Fibroblast of pulmonary artery (primary cell): ENCODE results near the gene PDGFB.

Experiments used
- DNase-seq: peaks from one replicate; pipeline ENCODE4 v3.0.0-alpha.2; 2010; ENCODE audit warnings: low read depth
- H3K4me3 ChIP-seq: replicated peaks from 2 replicates; pipeline ENCODE4 v1.5.1; 2011; ENCODE audit warnings: low read depth, mild to moderate bottlenecking, control low read depth, low read length, moderate library complexity
- TF ChIP-seq, protein P1 (sequence below): IDR thresholded peaks from 2 replicates; pipeline ENCODE4 v1.5.1; 2011; ENCODE audit warnings: mild to moderate bottlenecking, control low read depth, low read length, inconsistent platforms; ENCODE audit errors: missing control alignments

The PDGFB gene

DNA sequence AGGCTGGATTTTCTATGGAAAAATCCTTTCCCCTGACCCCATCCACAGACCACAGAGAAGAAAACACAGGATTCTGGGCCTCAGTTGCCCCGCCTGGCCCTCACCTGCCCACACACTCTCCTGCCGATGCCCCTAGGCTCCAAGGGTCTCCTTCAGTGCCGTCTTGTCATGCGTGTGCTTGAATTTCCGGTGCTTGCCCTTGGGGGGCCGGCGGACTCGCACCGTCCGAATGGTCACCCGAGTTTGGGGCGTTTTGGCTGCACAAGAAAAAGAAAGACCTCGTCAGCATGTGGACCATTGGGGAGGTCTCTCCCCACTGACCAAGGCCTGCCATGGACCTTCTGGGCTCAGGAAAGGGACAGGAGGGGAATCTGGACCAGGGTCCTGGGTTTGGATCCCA lies 19.2 kb downstream of the PDGFB start:
- TF ChIP-seq, protein P1, sequence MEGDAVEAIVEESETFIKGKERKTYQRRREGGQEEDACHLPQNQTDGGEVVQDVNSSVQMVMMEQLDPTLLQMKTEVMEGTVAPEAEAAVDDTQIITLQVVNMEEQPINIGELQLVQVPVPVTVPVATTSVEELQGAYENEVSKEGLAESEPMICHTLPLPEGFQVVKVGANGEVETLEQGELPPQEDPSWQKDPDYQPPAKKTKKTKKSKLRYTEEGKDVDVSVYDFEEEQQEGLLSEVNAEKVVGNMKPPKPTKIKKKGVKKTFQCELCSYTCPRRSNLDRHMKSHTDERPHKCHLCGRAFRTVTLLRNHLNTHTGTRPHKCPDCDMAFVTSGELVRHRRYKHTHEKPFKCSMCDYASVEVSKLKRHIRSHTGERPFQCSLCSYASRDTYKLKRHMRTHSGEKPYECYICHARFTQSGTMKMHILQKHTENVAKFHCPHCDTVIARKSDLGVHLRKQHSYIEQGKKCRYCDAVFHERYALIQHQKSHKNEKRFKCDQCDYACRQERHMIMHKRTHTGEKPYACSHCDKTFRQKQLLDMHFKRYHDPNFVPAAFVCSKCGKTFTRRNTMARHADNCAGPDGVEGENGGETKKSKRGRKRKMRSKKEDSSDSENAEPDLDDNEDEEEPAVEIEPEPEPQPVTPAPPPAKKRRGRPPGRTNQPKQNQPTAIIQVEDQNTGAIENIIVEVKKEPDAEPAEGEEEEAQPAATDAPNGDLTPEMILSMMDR = no peak
- DNase-seq = no peak
- H3K4me3 ChIP-seq = no peak overlapping the region

- H3K4me3 ChIP-seq = no peak overlapping the region
- TF ChIP-seq, protein P1 = no peak
- DNase-seq = no peak
These were observed 20.2 kb downstream of the PDGFB start for GRCh38 chr22:39224550-39224949.

DNA sequence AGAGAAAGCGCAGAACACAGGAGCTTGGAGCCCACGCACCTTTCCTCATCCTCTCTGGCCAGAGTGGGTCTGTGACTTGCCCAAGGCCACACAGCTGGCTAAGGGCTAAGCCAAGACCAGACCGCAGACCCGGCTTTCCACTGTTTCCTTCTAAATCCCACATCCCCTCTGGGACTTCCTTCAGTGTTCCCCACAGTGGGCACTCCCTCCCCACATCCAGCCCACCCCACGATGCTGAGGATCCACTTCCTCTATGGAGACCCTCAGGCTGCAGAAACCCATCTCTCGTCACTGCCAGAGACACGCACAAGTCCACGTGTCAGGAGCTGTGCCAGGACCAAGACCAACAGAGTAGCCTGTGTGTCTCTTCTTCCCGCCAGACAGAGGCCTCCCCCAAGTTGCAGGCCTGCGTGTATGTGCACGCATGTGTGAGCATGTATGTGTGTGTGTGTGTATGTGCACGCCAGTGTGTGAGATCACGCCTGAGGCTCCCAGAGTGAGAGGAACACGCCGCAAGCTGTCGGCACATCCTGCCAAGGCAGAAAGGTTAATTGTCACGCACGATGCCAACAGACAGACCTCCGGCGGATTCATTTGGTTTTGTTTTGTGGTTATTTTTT lies 21.6 kb downstream of the PDGFB start:
- TF ChIP-seq, protein P1 = no peak
- no peak overlapping the region for H3K4me3 ChIP-seq
- DNase-seq = no peak

- no peak overlapping the region for H3K4me3 ChIP-seq
- DNase-seq = no peak
- TF ChIP-seq, protein P1 = no peak
These were observed 22.6 kb downstream of the PDGFB start for GRCh38 chr22:39221999-39222686.

DNA sequence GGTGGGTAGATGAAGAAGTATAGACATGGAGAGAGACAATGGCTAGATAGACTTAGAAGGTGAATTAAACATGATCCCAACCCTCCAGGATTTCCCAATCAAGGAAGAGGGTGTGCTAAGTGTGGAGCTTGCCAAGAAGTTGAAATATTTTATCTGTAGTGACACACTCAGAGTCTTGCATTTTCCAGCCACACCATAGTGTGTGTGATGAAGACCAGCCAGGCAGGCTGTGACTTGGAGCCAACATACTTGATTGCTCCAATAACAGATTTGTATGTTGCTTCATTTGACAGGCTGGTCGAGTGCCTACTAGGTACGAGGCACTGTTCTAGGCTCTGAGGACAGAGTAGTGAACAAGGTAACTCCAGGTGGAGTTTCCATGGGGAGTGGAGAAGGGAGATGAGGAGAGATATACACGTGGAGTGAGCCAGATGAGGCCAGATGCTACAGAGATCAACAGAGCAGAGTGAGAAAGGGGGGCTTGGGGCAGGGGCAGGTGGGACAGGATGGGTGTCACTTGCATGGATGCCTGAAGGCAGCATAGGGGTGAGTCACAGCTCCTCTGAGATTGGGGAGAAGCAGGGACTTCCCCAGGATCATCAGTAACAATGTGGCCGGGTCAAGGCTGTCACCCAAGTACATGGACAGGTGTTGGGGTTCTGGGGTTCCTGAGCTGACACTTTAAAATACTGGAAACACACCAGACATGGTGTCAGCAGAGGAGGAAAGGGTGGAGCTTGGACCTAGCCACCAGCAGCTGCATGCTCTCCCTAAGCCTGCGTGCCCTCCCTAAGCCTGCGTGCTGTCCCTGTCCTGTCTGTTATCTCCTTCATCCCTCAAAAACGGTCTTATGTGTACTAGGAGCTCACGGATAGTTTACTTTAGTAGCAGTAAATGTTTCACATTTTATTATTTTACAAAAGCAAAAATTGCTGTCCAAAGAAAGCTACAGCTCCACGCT lies 23.6 kb downstream of the PDGFB start:
- TF ChIP-seq, protein P1 = no peak
- H3K4me3 ChIP-seq = no peak overlapping the region
- peak; percentile 88 for DNase-seq

DNA sequence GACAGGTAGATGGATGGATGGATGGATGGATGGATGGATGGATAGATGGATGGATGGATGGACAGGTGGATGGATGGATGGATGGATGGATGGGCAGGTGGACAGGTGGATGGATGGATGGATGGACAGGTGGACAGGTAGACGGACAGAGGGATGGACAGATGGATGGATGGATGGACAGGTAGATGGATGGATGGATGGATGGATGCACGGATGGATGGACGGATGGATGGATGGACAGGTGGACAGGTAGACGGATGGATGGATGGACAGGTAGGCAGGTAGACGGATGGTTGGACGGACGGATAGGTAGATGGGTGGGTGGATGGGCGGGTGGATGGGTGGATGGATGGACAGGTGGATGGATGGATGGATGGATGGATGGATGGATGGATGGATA lies 24.3 kb downstream of the PDGFB start:
- DNase-seq = no peak
- TF ChIP-seq, protein P1 = no peak
- H3K4me3 ChIP-seq = no peak overlapping the region
